Islet of Langerhans (tissue), 1 donor: Measurements from ENCODE around the gene ASCC1.

Experiments
- FAIRE-seq: peaks from one replicate; lab custom pipeline; 2011; peaks lifted over from hg19 to GRCh38; lab: Jason Lieb, UNC

ASCC1 gene

DNA sequence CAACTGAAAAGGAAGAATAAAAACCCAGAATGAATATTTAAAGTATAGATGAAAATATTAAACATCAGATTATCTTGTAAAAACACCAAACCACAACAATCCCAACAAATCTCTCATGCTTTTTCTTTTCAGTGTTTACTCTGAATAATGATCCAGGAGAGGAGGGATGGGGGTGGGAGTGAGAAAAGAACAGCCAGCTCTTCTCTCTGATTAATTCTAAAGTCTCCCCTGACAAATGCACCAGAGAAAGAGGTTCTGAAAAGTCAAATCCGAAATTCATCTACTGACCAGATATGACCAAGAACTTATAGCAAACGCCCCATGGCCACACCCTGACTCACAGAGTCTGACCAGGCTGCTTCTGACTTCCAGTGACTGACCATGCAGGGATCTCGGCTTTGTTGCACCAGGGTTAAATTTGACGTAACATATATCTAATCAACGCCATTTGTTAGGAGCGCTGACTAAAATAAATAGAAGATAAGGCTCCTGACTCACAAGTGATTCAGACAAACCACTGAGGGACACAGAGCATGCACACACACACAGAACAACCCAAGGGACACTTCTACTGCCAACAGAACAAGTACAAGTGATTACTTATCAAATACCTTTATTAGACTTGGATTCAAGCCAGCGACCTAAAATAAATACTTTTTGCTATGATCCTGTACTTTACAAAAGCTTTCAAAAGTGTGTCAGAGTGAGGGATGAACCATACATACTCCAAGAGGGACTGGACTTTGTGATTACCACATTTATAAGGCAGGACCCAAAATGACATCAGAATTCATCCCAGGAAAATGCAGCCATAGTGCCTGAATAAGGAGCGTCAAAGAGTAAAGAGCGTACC, 118.4 kb downstream of the ASCC1 start:
- FAIRE-seq, result no peak

DNA sequence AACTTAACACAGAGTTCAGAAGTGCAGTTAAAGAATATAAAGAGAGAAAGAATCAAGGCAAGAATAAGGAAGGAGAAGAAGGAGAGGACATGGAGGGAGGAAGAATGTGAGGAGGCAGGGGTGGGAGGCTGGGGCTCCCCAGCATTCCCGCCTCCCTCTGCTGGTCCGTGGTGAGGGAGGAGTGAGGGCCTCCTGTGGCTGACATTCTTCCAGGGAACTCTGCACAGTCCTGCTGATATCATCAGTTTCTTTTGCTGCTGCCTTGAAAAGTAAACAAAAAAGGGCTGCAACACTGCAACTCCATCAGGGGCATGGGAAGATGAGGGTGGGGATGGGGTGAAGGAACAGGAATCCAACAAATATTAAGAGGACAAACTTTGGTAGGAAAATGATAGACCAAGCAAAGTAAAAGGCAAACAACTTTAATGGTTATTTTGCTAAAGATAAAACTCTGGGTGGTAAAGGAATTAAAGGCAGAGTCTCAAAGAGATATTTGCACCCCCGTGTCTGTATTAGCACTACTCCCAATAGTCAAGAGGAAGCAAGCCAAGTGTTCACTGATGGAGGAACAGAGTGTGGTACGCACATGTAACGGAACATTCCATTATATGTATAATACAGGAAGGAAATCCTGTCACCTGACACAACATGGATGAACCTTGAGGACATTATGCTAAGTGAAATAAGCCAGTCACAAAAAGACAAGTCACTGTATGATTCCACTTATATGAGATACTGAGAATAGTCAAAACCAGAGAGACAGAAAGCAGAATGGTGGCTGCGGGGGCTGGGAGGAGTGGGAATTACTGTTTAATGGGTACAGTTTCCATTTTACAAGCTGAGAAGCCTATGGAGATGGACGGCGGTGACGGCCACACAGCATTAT, 119.7 kb downstream of the ASCC1 start:
- no peak for FAIRE-seq

DNA sequence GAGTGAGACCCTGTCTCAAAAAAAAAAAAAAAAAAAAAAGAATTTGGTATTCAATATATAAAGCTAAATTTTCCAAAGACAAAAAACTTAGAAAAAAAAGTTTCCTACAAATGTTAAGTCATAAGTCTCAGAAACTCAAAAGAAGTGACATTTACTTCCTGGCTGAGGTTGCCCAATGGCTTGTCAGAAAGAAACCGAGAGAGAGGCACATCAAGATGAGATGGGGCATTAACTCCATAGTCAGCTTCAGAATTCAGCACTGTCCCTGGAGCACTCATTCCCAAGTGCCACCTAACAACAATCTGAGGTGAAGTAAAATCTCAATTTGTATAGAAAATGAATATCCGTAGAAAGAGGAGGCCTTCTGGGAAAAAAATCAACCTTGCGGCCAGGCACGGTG, 120.9 kb downstream of the ASCC1 start:
- no peak for FAIRE-seq

DNA sequence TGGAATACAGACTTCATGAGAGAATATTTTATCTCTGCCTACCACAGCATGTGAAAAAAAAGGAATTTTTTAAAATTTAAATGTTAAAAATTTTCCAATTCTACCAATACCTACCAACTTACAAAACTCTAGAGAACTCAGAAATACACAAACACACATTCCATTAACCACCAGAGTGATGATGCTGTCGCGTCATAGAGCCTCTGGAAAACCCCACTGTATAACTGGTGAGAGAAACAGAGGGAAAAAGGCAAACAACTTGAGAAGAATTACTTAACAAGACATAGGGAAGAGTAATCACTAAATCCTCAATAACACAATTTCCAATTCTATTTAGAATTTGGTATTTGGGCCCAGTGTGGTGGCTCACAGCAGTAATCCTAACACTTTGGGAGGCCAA, 121.5 kb downstream of the ASCC1 start:
- FAIRE-seq, result no peak

DNA sequence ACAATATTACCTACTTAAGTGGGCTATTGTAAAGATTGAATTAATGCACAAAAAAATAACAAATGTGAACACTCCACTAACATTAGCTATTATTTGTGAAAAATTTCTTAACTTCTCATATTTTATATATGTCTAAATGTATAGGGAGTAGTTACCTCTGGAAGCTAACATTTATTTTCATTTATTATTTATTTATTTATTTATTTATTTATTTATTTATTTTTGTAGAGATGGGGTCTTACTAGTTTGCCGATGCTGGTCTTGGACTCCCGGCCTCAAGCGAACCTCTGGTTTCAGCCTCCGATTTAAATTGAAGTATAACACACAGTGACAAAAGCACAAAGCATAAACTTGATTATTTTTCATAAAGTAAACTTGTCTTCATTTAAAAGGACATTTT, 122.6 kb downstream of the ASCC1 start:
- no peak for FAIRE-seq

DNA sequence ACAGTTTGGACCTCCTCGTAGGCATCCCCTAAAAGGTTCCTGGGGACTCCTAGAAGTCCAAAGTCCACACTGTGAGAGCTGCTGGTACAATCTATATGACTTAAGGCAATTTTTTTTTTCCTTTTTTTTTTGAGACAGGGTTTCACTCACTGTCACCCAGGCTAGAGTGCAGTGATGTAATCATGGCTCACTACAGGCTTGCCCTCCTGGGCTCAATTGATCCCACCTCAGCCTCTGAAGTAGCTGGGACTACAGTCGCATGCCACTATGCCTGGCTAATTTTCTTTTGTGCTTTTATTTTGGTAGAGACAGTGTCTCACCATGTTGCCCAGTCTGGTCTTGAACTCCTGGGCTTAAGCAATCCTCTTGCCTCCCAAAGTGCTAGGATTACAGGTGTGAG, 123.1 kb downstream of the ASCC1 start:
- FAIRE-seq, result no peak

DNA sequence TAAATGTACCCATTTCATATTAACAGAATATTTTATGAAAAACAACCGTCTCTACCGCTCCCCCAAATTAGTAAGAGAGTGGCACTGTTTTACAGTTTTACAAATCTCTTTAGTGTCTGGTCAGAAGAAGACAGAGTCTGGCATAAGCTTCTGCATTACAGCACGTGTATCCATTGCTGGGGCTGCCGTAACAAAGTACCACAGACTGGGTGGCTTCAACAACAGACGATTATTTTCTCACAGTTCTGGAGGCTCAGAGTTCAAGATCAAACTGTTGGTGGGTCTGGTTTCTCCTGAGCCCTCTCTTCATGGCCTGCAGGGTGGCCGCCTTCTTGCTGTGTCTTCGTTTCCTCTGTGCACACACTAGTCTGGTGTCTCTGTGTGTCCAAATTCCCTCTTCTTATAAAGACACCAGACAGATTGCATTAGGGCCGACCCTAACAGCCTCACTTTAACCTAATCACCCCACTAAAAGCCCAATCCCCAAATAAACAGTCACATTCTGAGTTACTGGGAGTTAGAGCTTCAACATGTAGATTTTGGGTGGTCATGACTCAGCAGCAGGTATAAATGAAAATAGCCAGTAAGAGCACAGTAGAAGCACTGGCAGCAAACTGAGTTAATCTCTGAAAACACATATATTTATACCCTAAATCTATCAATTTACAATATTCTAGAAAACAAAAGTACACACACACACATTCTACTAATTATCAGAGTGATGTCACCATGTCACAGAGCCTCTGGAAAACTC, 123.7 kb downstream of the ASCC1 start:
- FAIRE-seq, result no peak

DNA sequence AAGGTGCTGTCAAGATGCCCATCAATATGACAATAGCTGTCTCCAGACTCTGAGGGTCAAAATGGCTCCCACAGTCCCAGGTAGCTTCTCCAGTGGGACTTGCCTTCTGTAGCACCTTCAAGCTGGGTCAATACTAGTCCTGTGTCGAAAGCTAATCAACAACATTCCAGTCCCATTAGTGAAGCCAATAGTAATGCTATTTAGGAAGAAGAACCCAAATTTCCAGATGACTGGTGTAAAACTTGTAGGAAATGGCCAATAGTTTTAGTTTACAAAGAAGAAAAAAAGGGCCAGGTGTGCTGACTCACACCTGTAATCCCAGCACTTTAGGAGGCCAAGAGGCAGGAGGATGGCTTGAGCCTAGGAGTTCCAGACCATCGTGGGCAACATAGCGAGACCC, 125.8 kb downstream of the ASCC1 start:
- no peak for FAIRE-seq

DNA sequence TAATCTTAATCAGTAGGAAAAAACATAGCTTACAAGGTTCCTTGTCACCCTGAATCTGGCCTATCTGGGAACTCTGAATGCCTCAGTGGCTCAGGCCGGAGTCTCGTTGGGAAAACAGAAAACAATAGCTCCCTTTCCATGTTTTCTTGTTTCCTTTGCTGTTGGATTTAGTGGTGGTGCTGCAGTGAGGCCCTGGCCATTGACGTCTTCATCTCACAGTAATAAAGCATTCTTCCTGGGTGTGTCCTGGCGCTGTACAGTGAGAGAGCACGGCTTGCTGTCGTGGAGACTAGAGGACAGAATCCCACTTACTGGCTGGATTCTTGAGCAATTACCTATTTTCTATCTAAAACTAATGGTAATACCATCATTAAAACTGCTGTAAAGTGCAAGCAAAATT, 126.5 kb downstream of the ASCC1 start:
- FAIRE-seq, result no peak

DNA sequence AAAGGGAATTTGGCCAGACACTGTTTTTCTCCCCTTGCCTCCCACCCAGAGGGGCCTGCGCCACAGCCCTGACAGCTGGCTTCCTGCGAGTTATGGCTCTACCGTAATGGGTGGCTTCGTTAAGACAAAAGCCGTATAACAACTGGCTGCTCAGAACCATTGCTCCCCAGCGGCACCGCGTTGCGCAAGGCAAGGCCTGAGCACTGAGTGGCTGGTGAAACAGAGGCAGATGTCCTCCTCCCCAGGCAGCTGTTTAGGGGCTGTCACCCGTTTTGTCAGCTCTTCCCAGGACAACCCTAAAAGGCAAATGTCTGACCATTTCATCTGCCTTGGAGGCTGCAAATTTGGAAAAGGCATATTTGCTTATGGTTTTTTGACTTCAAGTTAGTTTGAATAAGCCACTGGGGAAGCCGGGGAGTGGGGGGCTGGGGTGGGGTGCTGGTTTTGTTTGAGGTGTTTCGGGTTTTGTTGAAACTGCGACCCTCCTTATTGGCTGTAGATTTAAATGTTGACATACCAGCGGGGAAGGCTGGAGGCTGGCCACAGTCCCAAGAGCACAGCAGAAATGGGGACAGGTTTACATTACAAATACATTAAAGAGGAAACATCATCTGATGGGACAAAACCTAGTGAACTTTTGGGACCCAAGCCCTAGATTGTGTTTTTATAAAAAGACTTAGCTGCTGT, 127.0 kb downstream of the ASCC1 start:
- FAIRE-seq, result no peak

DNA sequence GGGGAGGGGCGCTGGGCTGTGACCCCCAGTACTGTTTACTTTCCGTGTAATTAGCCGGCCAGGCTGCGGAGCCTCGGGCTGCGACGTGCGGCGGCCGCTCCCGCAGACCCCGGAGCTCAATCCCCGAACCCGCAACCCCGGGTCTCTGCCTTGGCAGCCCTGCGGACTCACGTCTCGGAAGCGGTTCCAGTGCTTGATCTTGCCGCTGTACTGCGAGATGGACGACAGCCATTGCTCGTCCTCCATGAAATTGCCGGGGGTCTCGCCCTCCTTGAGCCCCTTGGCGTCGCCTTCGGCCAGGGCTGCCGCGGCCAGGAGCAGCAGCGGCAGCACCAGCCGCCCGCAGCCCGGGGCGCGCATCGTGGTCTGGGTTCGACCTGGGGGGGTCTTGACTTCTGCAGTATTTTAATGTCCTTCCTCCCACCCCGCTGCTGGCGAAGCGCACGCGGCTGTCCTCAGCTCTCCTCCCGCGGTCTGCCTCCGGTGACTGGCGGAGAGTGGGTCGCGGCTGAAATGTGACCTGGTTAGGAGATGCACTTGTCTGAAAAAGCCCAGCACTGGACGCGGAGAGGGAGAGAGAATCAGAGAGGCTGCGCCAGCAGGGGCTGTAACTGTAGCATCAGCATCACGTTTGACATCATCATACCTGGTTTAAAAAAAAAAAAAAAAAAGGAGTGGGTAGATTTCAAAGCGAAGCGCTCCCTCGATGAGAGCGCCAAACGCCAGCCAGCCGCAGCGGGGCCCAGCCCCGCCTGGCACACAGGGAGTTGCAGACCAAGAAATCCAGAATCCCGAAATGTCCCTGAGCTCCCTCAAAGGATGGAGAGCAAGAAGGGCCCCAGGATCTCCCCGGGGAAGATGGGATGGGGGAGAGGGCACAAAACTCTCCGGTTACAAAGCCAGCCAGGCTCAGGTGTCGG, 127.8 kb downstream of the ASCC1 start, which contains the start of gene SPOCK2:
TSS of gene SPOCK2 (minus strand) at position 583 of the 920 bp plus-strand sequence. CDS start at position 360, 223 bp downstream.
- FAIRE-seq, result no peak

DNA sequence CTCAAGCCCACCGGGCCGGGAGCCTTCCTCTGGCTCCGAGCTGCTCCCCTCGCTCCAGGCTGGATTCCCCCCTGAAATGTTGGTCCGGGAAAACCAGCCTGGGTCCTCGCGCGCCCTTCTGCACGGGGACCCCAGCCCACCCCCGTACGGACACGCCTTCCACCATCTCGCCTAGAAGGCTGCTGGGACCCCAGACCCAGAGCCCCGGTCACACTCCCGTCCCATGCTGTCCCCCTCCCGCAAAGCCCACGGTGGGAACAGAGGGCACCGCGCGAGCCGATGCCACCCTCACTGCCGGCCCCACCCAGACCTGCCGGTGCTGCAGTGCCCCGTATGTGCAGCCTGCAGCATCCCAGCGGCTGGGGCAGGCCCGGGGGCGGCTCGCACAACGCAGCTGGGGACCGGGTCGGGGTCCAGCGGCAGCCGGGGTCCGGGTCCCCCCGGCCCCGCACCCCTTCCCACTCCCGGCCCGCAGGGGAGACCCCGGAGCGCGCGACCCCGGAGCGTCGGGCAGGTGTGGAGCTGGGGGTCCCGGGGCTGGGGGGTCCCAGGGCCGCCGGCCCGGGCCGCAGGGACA, 128.6 kb downstream of the ASCC1 start:
- no peak for FAIRE-seq

DNA sequence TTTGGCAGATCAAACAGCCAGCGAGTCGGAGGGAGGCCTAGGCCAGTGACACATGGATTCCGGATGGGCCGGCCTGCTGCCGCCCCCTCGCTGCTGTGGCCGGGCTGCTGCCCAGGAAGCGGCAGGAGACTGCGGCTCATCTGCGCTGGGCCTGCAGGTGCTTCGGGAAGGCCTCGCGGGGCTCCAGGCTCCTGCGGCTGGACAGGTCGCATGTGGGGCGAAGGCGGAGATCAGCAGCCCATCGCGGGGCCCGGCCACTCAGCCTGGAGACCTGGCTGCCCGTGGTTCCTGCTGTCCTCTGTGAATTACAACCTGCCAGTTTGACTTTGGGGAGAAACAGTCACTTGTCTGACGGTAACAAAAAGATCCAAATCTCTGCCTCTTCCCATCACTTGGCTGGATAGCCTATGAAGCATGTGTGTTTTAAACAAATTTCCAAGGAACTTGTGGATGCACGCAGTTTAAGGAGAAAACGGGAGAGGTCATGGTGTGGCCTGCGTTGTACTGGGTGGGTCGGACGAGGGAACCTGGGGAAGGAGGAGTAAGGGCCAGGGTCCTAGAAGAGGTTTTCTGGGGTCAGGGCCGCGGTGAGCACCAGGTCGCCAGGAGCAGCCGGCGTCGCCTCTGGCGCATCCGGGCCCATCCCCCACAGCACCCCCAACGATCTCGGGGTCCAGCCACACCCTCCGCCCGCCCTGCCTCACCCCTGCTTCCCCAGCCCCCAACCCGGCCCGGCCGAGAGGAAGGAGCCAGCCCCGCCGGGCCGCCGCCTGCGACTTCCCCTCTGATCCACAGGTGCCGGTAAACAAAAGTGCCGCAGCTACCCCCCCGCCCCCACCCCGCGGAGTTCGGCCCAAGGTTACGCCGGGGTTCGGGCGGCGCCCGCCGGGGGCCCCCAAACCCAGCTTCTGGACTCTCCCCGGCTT, 129.3 kb downstream of the ASCC1 start:
- no peak for FAIRE-seq

DNA sequence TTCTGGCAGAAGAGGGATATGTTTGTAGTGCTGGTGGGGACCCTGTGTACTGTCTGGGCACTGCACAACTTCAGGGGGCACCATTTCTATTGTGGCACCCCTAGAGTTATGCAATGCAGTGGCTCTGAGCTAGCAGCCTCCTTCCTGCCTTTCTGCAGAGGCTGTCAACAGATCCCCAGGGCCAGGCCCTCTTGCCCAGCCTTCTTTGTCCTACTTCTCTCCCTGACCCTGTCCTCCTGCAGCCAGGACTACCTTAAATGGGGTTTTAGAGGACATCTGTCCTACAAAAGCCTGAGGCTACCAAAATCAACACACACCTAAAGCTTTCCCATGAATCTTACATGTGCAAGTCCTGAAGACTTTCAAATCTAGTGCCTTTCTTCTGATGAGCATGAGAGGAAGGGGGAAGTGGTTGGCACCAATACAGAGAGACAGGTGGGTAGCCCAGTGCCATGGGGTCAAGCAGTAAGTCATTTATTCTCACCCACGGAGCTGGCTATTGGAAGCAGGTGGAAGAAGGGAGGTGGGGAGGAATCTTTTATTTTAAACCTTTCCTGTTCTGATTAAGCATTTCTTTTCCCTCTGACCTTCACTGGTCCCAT, 130.1 kb downstream of the ASCC1 start:
- FAIRE-seq, result no peak

DNA sequence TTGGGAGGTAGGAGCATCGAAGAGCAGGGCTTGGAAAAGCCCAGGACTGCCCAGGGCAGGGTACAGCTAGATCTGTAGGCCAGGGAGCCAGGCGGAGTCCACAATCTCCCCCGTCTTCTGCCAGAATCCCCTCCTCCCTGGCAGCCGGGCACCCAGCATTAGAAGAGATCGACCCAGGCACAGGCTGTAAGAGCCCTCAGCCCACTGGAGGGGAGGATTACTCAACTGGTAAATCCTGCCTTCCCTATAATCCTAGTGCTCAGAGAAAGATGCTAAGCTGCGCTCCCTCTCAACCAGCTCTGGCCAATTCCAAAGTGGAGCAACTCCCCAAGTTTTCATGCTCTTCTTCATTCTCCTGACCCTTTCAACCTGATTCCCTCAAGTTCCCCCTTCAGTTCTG, 130.9 kb downstream of the ASCC1 start:
- FAIRE-seq, result no peak

DNA sequence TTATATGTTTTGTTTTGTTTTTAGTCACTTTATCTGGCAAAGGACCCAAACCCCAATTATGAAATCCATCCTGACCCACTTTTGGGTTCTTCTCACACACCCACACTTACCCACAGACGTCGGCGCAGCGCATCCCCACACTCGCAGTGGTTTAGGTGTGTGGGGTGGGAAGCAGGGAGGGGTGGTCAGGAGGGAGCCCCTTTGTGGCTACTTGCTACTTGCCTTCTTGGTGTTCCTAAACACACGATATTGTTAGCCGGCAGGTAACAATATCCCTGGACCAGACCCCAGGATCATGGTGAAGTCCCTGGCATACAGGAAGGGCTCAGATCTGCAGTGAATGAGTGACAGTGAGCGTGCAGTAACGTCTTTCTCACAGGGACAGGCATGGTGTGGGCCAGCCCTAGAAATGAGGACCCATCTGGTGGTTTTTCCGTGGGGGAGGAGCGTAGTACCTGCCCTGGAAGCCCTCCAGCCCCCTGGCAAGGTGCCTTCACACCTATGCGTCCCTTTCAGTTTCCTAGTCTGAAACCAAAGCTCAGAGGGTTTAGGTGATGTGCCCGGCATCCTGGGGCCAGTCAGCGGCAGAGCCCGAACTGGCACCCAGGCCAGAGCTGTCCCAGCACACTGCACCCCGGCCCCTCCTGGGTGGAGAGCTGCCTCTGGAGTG, 132.2 kb downstream of the ASCC1 start:
- no peak for FAIRE-seq

DNA sequence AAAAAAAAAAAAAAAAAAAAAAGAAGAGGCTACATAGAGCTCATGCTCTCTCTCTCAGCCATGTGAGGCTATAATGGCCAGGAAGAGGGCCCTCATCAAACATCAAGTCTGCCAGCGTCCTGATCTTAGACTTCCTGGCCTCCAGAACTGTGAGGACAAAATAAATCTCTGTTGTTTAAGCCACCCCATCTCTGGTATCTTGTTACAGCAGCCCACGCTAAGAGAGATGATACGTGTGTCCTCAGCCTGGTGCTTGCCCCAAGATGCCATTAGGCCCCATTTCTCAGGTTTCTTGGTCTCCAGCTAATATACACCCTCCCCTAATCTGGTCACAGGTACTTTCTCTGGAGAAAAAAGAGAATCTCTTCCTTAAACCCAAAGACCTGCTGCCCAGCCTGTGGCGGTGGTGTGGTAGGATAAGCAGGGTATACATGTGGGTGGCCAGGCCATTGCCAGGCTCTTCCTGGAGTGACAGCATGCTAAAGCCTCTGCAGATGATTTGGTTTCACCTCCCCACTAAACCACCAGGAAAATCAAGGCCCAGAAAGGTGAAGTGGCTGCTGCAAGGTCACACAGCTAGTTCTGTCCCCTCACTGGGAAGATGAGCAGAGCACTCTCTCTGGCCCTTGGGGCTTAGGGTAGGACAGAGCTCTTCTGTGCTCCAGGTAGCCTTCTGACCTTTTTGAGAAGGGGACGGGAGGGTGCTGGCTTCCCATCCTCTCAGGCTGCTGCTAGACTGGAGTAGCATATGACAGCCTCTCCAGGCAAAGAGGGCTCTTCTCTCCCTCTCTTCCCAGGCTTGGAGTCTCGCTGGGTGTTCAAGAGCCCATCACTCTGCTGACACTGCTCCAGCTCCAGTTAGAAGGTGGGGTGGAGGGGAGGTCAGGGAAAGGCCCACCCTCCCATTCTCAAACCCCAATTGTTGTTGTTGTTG, 133.0 kb downstream of the ASCC1 start:
- no peak for FAIRE-seq
